SU-DHL-6 (cell line): ENCODE results near the gene RNF168.

Source experiments
- CTCF ChIP-seq: fragments of 200-600 bp; sonication (generic); IDR thresholded peaks from one replicate; pipeline ENCODE4 v1.5.1; 2017; ENCODE audit warnings: antibody characterized with exemption, mild to moderate bottlenecking, low read length, moderate library complexity; ENCODE audit not compliant: insufficient read depth, poor library complexity, severe bottlenecking
- EZH2phosphoT487 ChIP-seq: fragments of 200-600 bp; sonication (generic), shearing (Covaris generic); conservative IDR thresholded peaks from 2 replicates; pipeline ENCODE4 v1.6.1; 2018; ENCODE audit warnings: mild to moderate bottlenecking, antibody characterized with exemption, low read length, moderate library complexity, mixed read lengths

- TF ChIP-seq CTCF = no peak
- TF ChIP-seq EZH2phosphoT487 = no peak
Measured at GRCh38 chr3:196454935-196455334, 48.6 kb downstream of the RNF168 start.
